Measurements from ENCODE around the gene KIAA0232.
"Not testable (repeated sequence)": the region's sequence is repeated elsewhere in the genome, so short reads cannot be mapped to it uniquely, and the experiment has no call there.

Gene KIAA0232

DNA sequence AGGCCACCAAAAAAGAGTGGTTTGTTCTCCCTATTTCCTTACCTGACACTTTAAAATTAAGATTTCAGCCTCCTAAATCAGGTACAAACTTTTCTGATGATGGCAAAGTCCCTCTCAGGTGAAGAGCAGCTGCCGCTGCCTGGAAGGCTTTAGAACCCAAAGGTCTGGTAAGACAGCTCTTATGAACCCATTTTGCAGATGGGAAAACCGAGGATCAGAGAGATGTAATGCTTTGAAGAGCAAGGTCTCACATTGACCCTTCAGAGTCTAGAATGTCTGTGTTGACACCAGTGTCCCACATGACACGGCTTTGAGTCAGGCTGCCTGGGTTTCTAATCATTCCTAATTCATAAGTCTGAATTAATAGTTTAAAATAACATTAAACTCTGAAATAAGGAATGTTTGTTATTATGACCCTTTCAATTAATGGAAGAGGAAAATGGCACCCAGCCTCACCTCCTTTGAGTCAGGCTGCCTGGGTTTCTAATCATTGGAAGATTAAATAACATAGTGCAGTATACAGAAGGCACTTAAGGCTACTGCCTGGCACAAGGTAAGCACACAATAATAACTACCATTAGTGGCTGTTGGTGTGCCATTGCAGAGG, 27.9 kb upstream of the KIAA0232 start:
- no peak for DNase-seq (ENCODE audit: low read depth)

DNA sequence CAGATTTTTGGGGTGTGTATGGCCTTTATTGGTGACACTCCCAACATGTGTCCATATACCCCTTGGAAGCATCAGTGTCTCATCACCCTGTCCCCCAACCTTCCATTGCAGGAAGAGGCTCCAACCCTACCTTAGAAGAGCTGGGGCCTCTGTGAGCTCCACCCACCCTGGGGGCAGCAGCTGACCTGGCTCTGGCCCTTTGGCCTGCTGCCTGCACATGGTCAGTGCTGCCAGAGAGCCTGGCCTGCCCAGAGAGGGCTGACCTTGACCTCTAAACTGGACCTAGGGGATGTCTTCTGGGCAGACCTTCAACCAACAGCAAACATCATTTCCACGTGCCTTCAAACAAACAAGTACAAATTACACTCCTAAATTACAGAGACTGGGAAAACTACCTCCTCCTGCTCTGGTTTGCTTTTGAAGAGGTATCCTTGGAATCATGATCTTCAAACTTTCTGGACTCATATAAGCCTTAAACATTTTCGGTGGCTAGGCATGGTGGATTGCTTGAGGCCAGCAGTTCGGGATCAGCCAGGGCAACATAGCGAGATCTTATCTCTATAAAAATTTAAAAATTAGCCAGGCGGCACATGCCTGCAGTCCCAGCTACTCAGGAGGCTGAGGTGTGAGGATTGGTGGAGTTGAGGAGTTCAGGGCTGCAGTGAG, 27.3 kb upstream of the KIAA0232 start:
- no peak for DNase-seq (ENCODE audit: low read depth)

DNA sequence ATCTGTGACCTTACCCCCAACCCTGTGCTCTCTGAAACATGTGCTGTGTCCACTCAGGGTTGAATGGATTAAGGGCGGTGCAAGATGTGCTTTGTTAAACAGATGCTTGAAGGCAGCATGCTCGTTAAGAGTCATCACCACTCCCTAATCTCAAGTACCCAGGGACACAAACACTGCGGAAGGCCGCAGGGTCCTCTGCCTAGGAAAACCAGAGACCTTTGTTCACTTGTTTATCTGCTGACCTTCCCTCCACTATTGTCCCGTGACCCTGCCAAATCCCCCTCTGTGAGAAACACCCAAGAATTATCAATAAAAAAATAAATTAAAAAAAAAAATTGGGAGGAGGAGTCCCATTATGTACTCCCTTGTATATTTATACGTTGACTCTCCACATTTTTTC, 26.2 kb upstream of the KIAA0232 start:
- DNase-seq (ENCODE audit: low read depth): not testable (repeated sequence)

GRCh38 chr4:6758728-6759127, 23.8 kb upstream of the KIAA0232 start:
- no peak for DNase-seq (ENCODE audit: low read depth)

DNA sequence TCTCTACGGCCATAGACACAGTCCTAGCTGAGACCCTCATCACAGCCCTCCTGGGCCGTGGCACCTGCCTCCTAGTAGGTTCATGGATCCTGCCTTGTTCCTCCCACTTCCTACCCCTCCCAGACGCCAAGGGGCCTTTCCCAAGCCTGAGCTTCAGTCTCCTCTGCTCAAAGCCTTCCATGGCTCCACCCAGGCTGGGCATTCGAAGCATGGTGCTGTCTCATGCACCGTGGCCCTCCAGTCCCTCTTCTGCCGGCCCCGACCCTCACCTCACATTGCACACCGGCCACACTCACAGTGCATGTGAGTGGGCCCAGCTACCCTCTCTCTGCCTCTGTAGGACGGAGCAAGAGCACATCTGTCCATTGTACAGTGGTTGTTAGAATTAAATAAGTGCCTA, 21.7 kb upstream of the KIAA0232 start:
- DNase-seq (ENCODE audit: low read depth): no peak

- DNase-seq (ENCODE audit: low read depth): no peak
Observed at GRCh38 chr4:6761649-6762615, 20.6 kb upstream of the KIAA0232 start.

GRCh38 chr4:6763330-6763851, 19.1 kb upstream of the KIAA0232 start:
- DNase-seq (ENCODE audit: low read depth): no peak

DNA sequence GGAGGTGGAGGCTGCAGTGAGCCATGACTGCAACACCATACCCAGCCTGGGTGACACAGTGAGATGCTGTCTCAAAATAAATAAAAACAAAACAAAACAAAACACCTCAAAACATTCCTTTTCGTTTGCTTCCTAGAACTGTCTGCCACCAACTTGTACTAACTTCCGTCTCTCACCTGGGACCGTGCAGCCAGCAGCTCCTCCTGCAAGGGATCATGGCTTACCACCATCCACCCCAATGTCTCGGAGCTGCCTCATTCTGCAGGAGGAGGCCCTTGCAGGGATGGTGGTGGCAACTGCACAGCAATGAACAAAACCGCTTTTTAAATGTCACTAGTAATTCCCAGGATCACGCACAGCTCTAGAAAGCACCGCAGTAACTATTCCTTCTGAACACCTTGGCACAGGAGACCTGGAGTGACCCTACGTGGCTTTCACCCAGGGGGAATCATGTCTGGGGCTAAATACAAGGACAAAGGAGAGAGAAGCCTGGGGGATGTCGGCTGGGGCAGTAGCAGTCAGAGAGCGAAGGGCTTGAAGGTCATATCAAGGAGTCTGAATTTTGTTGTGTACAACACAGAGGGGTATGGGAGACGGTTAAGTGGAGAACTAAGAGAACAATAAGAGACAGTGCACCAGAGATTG, 17.4 kb upstream of the KIAA0232 start:
- DNase-seq (ENCODE audit: low read depth): no peak

- no peak for DNase-seq (ENCODE audit: low read depth)
Observed at GRCh38 chr4:6765703-6766102, 16.8 kb upstream of the KIAA0232 start.

DNA sequence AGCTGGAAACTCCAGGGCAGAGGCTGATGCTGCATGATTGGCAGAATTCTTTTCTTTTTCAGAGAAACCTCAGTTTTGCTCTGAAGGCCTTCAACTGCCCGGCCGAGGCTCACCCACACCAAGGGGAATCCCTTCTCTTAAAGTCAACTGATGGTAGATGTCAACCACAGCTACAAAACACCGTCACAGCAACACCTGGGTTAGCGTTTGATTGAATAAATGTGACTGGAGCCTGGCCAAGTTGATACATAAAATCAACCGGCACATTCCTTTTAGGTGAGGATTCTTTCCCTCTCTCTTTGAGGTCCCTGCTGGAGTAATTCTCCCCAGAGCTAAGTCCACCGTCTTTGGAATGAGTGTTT, 15.2 kb upstream of the KIAA0232 start:
- no peak for DNase-seq (ENCODE audit: low read depth)

DNA sequence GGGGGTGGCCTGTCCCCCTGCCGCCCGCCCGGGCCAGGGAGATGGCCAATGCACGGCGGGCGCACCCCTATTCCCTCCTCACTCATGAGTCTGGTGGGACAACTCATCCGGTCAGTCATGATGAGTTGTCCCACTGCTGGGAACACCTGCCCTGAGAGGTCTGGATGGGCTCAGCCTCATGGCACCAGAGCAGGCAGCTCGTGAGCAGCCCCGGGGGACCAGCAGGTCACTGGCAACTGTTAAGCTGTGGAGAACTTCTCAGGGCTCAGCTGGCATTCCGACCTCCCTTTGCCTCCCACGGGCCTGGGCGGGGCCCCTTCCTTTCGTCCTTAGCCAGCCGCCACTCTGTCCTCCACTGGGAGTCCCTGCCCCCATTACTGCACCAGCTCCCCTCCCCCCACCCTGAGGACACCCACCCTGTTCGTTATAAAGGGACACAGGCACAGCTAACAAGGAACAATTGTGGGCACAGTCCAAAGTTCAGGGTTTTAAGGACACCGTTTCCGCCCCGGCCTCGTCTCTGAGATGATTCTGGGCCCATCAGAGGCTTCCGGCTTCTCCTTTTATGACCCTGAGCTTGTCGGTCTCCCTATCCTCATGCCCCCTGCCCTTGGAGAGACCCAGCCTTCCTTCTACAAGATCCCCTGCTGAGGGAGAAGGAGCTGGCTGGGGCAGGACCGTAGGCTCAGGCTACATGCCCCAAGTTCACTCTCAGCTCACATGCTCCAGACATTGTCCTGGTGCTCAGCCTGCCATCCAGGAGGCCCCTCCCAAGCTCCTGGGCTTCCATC, 14.6 kb upstream of the KIAA0232 start:
- DNase-seq (ENCODE audit: low read depth): no peak

DNA sequence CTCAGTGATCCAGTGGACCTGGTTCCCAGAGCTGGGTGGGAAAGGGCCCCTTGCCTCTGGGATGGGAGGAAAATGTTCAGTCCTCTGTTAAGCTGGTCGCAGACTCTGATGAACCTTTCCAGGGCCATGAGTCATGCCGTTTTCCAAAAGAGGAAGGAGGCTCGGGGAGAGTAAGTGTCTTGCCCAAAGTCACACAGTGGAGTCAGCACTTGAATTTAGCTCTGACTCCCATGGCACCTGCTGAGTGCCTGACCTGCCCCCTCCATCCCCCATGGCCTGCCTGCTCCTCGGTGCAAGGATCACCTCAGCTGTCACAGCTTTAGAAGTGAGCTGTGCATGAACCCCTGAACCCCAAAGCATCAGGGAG, 14.0 kb upstream of the KIAA0232 start:
- no peak for DNase-seq (ENCODE audit: low read depth)

DNA sequence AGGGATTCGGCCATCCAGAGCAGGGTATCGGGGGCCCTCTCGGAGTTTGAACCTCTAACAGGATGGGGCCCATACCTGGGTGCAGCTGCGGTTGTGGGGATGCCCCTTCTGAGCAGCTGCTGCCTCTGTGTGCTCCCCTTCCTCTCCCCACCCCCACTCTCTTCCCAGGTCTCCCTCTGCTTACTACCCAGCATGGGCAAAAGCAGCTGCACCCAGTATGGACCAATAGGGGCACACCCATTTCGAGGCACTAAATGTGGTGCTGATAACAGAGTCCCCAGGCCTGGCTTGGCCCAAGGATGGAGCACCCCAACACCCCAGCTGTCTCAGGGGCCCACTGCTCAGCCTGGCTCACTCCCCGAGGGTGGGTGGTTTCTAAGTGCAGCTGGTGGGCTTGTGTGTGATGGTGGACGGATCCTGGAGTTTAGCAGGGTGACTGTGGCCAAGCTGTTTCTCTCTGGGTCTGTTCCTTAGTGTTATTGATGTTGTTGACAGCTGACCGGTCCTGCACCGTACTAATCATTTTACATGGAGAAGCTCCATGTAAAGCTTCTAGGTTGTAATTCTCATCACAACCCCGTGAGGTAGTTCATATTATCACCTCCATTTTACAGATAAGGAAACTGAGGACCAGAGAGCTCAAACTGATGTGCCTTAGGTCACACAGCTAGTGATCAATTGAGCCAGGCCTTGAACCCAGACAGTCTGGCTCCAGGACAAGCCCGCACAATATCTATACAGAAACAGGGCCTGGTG, 13.1 kb upstream of the KIAA0232 start:
- no peak for DNase-seq (ENCODE audit: low read depth)

DNA sequence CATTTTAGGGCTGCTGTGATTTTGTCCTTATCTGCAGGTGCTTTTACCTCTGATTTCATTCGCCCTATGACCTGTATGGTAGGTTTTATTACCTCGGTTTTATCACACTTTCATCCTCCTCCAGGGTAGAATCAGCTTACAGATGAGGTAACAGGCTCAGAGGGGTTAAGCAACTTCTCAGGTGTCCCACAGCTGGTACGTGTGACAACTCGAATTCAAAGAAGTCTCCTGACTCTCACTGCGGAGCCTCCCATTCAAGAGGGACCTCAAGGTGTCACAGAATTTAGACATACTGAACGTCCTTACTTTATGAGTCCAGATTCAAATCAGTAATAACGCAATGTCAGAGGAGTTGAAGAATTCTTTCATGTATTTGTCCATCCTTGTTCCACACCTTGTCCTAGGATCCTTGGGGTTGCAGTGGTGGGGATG, 12.5 kb upstream of the KIAA0232 start:
- DNase-seq (ENCODE audit: low read depth): no peak

GRCh38 chr4:6770581-6771228, 11.8 kb upstream of the KIAA0232 start:
- no peak for DNase-seq (ENCODE audit: low read depth)

DNA sequence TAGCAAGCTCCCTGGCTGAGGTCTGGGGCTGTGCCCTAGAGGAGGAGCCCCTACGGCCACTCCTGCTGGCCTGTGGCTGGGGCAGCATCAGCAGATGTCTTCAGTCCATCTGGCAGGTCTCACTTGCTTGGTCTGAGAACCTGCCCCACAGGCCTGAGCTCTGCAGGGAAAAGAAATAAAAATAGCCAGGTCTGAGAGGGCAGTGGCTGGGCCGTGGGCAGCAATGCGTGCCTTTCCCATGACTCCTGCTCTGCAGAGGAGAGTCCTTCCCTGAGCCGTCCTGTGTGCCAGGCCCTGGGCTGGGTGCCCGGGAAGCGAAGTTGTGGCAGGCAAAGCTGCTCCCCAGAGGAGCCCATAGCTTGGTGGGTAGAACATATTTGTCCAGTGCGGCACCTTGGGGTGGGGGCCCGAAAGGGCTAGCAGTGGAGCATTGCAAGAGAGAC, 11.3 kb upstream of the KIAA0232 start:
- no peak for DNase-seq (ENCODE audit: low read depth)

- no peak for DNase-seq (ENCODE audit: low read depth)
Observed at GRCh38 chr4:6772223-6772928, 10.2 kb upstream of the KIAA0232 start.

DNA sequence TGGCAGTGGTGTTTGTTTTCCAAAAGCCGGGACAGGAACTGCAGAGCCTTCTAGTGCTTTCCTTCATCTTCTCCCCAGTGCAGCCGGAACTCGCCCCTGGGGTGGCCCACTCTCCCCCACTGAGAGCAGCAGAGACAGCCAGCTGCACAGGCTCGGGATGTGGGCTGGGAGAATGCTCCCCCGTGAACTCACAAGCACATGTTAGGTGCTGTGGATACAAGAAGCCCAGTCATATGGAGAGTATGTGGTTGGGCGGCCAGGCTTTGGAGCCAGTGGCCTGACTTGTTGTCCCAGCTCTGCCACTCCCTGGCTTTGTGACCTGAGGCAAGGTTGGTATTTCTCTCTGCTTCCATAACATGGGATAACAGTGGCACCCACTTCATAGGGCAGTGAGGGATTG, 9.4 kb upstream of the KIAA0232 start:
- DNase-seq (ENCODE audit: low read depth): no peak
